Neural progenitor cell (in vitro differentiated cells): ENCODE data around the gene TRAF3. TPM values are rescaled to one million over a fixed set of nuclear protein-coding genes. Genes with fewer than 3 reads are reported as not detected.
A peak's percentile ranks its signal among the peaks of the same experiment; 100 is the strongest.

Experiments used
- DNase-seq: peaks from one replicate; pipeline ENCODE4 v3.0.0-alpha.2; 2016; ENCODE audit warnings: low spot score
- H2AFZ ChIP-seq: fragments of 200-600 bp; sonication (generic); replicated peaks from 2 replicates; pipeline ENCODE4 v1.6.1; 2016; ENCODE audit warnings: antibody characterized with exemption
- H3F3A ChIP-seq: fragments of 200-600 bp; sonication (generic); 2 replicates; pipeline ENCODE4 v1.6.1; 2016; ENCODE audit warnings: antibody characterized with exemption, low read depth
- H3K27ac ChIP-seq: fragments of 200-600 bp; sonication (generic); 2 replicates; pipeline ENCODE4 v1.5.1; 2016; ENCODE audit warnings: mild to moderate bottlenecking
- H3K27me3 ChIP-seq: fragments of 200-600 bp; sonication (generic); 2 replicates; pipeline ENCODE4 v1.6.1; 2016; ENCODE audit warnings: mild to moderate bottlenecking, moderate library complexity
- H3K36me3 ChIP-seq: fragments of 200-600 bp; sonication (generic); 2 replicates; pipeline ENCODE4 v1.5.1; 2016
- H3K4me1 ChIP-seq: fragments of 200-600 bp; sonication (generic); 2 replicates; pipeline ENCODE4 v1.6.1; 2016; ENCODE audit warnings: mixed run types
- H3K4me2 ChIP-seq: fragments of 200-600 bp; sonication (generic); 2 replicates; pipeline ENCODE4 v1.6.1; 2016
- H3K4me3 ChIP-seq: fragments of 200-600 bp; sonication (generic); 2 replicates; pipeline ENCODE4 v1.5.1; 2016
- H3K79me2 ChIP-seq: fragments of 200-600 bp; sonication (generic); 2 replicates; pipeline ENCODE4 v1.6.1; 2016; ENCODE audit warnings: low read depth
- H3K9ac ChIP-seq: fragments of 200-600 bp; sonication (generic); 2 replicates; pipeline ENCODE4 v1.6.1; 2016
- H3K9me3 ChIP-seq: fragments of 200-600 bp; sonication (generic); 2 replicates; pipeline ENCODE4 v1.5.1; 2016; ENCODE audit warnings: low read depth
- H4K20me1 ChIP-seq: fragments of 200-600 bp; sonication (generic); 2 replicates; pipeline ENCODE4 v1.6.1; 2016; ENCODE audit warnings: low read depth
- H3K27ac Mint-ChIP-seq: 3 replicates; pipeline ENCODE4 v1.8.0; 2021; ENCODE audit warnings: mixed read lengths
- H3K27me3 Mint-ChIP-seq: 2 replicates; pipeline ENCODE4 v1.8.0; 2022; ENCODE audit warnings: low read depth, mild to moderate bottlenecking, inconsistent platforms, moderate library complexity, mixed read lengths; ENCODE audit not compliant: insufficient read depth
- H3K36me3 Mint-ChIP-seq: 3 replicates; pipeline ENCODE4 v1.8.0; 2021; ENCODE audit warnings: mixed read lengths
- H3K4me1 Mint-ChIP-seq: 3 replicates; pipeline ENCODE4 v1.8.0; 2021; ENCODE audit warnings: mixed read lengths
- H3K4me3 Mint-ChIP-seq: 3 replicates; pipeline ENCODE4 v1.8.0; 2021; ENCODE audit warnings: mild to moderate bottlenecking, moderate library complexity, mixed read lengths
- H3K9me3 Mint-ChIP-seq: 3 replicates; pipeline ENCODE4 v1.8.0; 2020; ENCODE audit warnings: mixed read lengths
- CTCF ChIP-seq: fragments of 200-600 bp; sonication (generic); IDR thresholded peaks from 2 replicates; pipeline ENCODE4 v1.5.1; 2017; ENCODE audit warnings: antibody characterized with exemption, mild to moderate bottlenecking
- EZH2 ChIP-seq: fragments of 200-600 bp; sonication (generic); IDR thresholded peaks from 2 replicates; pipeline ENCODE4 v1.6.1; 2017; ENCODE audit warnings: antibody characterized with exemption, mild to moderate bottlenecking, moderate library complexity
- EZH2phosphoT487 ChIP-seq: fragments of 200-600 bp; sonication (generic); IDR thresholded peaks from 2 replicates; pipeline ENCODE4 v1.6.1; 2017; ENCODE audit warnings: antibody characterized with exemption
- total RNA-seq: library from RNA; depleted of rRNA; stranded (reverse); fragments of >200 nt; gene quantifications from 2 replicates; pipeline ENCODE4 v1.2.3, GENCODE V29; 2015; ENCODE audit warnings: low replicate concordance

TRAF3 gene
- total RNA-seq, 1 donor from 2014 or later = 18.1 TPM

- no peak for TF ChIP-seq EZH2phosphoT487
- TF ChIP-seq EZH2 = no peak
- TF ChIP-seq CTCF = no peak
- Histone ChIP-seq H3K9me3 (peaks cover 7% of the 10 kb centered on the region), H3K4me1 (no peaks in the 10 kb centered on the region), H3K4me2 (no peak overlapping the region), H3K4me3 (no peak overlapping the region), H3K27me3 (no peaks in the 10 kb centered on the region), H3K79me2 (no peaks in the 10 kb centered on the region), H3K27ac (no peak overlapping the region), H3K9ac (no peak overlapping the region), H4K20me1 (no peaks in the 10 kb centered on the region), H3K36me3 (no peaks in the 10 kb centered on the region), H2AFZ (no peak overlapping the region), H3F3A (no peaks in the 10 kb centered on the region)
- DNase-seq = no peak
- peaks cover 24% of the 10 kb centered on the region for H3K9me3 Mint-ChIP-seq
- H3K27me3 Mint-ChIP-seq = peaks cover 9% of the 10 kb centered on the region
- no peaks in the 10 kb centered on the region for H3K4me1 Mint-ChIP-seq
- no peak overlapping the region for H3K27ac Mint-ChIP-seq
- H3K36me3 Mint-ChIP-seq = peaks cover 18% of the 10 kb centered on the region
- no peak overlapping the region for H3K4me3 Mint-ChIP-seq
These were observed 38.1 kb upstream of the TRAF3 start for GRCh38 chr14:102739190-102739469.

GRCh38 chr14:102746634-102747438, 30.4 kb upstream of the TRAF3 start:
- Mint-ChIP-seq H3K4me1 (peaks cover 3% of the 10 kb centered on the region), H3K27ac (no peak overlapping the region), H3K4me3 (no peak overlapping the region), H3K27me3 (no peaks in the 10 kb centered on the region), H3K9me3 (peaks cover 11% of the 10 kb centered on the region), H3K36me3 (peaks cover 11% of the 10 kb centered on the region)
- H3K27me3 ChIP-seq = no peaks in the 10 kb centered on the region
- no peak for DNase-seq
- H2AFZ ChIP-seq = no peak overlapping the region
- H3K4me1 ChIP-seq = peaks cover 14% of the 10 kb centered on the region
- H3K9ac ChIP-seq = no peak overlapping the region
- peaks cover 4% of the 10 kb centered on the region for H3K9me3 ChIP-seq
- no peaks in the 10 kb centered on the region for H3K36me3 ChIP-seq
- no peak overlapping the region for H3K4me2 ChIP-seq
- H3F3A ChIP-seq = no peaks in the 10 kb centered on the region
- H4K20me1 ChIP-seq = no peaks in the 10 kb centered on the region
- H3K4me3 ChIP-seq = no peak overlapping the region
- H3K27ac ChIP-seq = no peak overlapping the region
- no peak for TF ChIP-seq EZH2
- TF ChIP-seq CTCF = no peak
- no peak for TF ChIP-seq EZH2phosphoT487
- H3K79me2 ChIP-seq = no peaks in the 10 kb centered on the region

GRCh38 chr14:102748806-102749205, 28.4 kb upstream of the TRAF3 start:
- Mint-ChIP-seq H3K4me1 (peaks cover 3% of the 10 kb centered on the region), H3K9me3 (no peaks in the 10 kb centered on the region), H3K27me3 (no peaks in the 10 kb centered on the region), H3K36me3 (peaks cover 5% of the 10 kb centered on the region), H3K4me3 (no peak overlapping the region), H3K27ac (no peak overlapping the region)
- TF ChIP-seq EZH2 = no peak
- no peak for TF ChIP-seq EZH2phosphoT487
- TF ChIP-seq CTCF = no peak
- Histone ChIP-seq H3K79me2 (no peaks in the 10 kb centered on the region), H2AFZ (no peak overlapping the region), H3K9me3 (no peaks in the 10 kb centered on the region), H3K9ac (no peak overlapping the region), H3K27me3 (no peaks in the 10 kb centered on the region), H3F3A (no peaks in the 10 kb centered on the region), H4K20me1 (no peaks in the 10 kb centered on the region), H3K27ac (peak overlapping the region; percentile 58), H3K36me3 (no peaks in the 10 kb centered on the region), H3K4me1 (peaks cover 14% of the 10 kb centered on the region), H3K4me3 (no peak overlapping the region), H3K4me2 (no peak overlapping the region)
- no peak for DNase-seq
